GM12801 (cell line): ENCODE results near the gene DHX8.

Source experiments
- CTCF ChIP-seq: IDR thresholded peaks from one replicate; pipeline ENCODE4 v1.5.1; 2011; ENCODE audit warnings: control low read depth; ENCODE audit not compliant: insufficient read length; ENCODE audit errors: extremely low read depth

Gene DHX8

GRCh38 chr17:43560461-43561427 lies 77.0 kb downstream of the DHX8 start:
- no peak for TF ChIP-seq CTCF

DNA sequence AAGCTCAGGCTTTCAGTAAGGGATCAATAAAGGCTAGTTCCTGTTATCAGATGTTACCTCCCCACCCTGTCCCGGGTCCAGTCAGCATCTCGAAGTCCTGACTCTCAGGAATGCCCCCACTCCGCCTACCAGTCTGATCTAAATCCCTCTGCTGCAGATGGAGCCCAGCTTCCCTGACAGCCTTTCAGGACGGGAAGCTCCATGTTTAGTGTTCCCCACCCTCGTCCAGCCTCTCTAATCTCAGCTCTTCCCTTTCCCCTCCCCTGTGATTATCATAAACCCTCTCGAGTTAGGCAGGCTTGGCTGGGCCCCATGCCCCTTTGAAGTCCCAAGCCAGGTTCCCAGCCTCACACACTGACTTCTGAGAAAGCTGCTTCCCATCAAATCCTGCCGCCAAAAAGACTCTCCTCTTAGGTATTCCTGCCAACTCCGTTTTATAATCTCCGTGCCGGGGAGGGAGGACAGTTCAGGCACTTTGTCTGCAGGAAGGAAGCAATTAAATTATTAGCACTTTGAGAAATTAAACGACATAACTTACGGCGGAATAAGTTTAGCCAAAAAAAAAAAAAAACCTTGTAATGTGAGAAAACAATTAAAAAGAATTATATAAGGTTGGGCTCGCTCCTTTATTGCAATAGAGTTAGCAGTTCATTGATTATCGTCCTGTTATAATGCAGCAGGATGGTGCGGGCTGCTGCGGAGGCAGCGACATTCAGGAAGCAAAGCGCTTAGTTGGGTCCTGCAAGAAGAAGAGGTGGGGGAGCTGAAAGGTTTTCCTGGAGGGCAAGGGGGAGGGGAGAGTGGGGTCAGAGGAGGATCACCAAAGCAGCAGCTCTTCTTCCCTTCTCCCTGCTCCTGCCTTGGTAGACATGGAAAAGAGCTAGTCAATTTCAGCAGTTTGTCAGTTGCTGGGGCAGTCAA lies 79.2 kb downstream of the DHX8 start:
- TF ChIP-seq CTCF, result no peak

GRCh38 chr17:43563600-43564594 lies 80.1 kb downstream of the DHX8 start:
- no peak for TF ChIP-seq CTCF

DNA sequence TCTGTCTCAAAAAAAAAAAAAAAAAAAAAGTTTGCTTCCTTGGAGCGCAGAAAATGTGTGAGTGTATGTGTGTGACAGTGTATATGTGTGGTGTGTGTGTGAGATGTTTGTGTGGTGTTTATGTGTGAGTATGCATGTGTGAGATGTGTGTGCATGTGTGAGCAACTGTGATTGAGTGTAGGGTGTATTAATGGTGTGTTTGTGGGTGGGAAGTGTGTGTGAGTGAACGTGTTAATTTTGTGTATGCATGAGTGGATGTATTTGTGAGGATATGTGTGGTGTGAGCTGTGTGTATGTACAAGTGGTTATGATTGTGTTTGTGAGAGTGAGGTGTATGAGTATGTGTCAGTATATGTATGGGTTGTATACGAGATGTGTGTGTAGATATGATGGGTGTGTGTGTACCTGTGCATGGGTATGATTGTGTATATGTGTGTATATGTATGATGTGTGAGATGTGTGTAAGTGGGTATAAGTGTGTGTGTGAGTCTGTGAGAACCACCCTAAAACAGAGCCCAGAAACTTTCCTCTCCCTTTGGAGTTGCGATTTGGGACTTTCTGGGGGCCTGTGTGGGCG lies 84.8 kb downstream of the DHX8 start:
- TF ChIP-seq CTCF, result no peak

DNA sequence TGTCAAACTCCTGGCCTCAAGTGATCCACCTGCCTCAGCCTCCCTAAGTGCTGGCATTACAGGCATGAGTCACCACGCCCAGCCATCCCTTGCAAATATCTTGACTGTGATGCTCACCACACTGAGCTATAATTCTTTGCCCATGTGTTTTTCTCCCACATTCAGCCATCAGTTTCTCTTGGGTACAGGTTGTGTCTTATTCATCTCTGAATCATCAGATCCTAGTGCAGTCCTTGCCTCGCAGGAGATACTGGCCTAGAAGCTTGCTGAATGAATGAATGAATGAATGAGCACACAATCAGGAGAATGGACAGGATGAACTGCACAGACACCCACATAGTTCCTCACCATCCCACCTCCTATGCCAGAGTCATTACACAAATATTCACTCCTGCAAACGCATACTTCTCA lies 86.7 kb downstream of the DHX8 start:
- no peak for TF ChIP-seq CTCF

DNA sequence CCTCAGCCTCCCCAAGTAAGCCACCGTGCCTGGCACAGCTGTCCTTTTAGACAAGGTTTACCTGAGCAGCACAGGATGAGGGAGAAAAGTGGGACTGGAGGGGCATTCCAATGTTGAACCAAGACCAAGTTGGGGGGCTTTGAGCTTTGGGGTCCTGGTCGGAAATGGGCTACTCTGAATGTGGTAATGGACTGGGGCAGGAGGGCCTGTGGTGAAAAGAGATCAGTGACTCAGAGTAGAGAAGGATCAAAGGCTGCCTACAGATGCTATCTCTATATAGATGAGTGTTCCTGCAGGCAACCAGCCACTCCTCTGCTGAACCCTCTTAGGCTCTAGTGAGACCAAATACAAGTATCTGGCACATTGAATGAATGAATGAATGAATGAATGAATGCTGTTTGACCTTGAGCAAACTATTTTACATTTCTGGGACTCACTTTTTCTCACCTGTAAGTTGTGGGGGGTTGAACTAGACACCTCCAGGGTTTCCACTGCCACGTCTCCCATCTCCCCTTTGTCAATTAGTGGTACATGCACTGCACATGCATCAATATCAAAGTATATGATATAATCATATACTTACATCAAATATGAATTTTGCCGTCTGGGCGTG lies 88.7 kb downstream of the DHX8 start:
- TF ChIP-seq CTCF, result no peak
